Sigmoid colon (tissue), 7 donors: Measurements from ENCODE around the gene NEK4. TPM values are rescaled to one million over a fixed set of nuclear protein-coding genes. Genes with fewer than 3 reads are reported as not detected.
"Not testable (repeated sequence)": the region's sequence is repeated elsewhere in the genome, so short reads cannot be mapped to it uniquely, and the experiment has no call there.

Experiments
- DNase-seq: peaks from one replicate; pipeline ENCODE4 v3.0.0-alpha.2; 2019
- H3K27ac ChIP-seq, 4 donors: fragments of 200-600 bp; sonication (generic); one replicate each; pipeline ENCODE4 v1.5.1; 2016 to 2019; ENCODE audit warnings: mild to moderate bottlenecking in 1 of 4
- H3K27me3 ChIP-seq, 3 donors: fragments of 200-600 bp; sonication (generic); one replicate each; pipeline ENCODE4 v1.5.1; 2019; ENCODE audit warnings: mild to moderate bottlenecking in 1 of 3
- H3K36me3 ChIP-seq, 4 donors: fragments of 200-600 bp; sonication (generic); one replicate each; pipeline ENCODE4 v1.5.1; 2016 to 2019
- H3K4me1 ChIP-seq, 4 donors: fragments of 200-600 bp; sonication (generic); one replicate each; pipeline ENCODE4 v1.5.1; 2017 to 2019
- H3K4me3 ChIP-seq, 4 donors: fragments of 200-600 bp; sonication (generic); one replicate each; pipeline ENCODE4 v1.5.1; 2017 to 2019; ENCODE audit warnings: mild to moderate bottlenecking in 2 of 4, moderate library complexity in 1 of 4
- H3K9me3 ChIP-seq, 4 donors: fragments of 200-600 bp in 3 of 4; sonication (generic) in 3 of 4; one replicate each; pipeline versions ENCODE4 v1.5.1 to v1.6.1; 2013 to 2019
- CTCF ChIP-seq, 4 experiments: fragments of 450-650 bp in 3 of 4; fragments of 200-600 bp in 1 of 4; IDR thresholded peaks; one replicate each; pipeline ENCODE4 v1.5.1; 2016 to 2019; ENCODE audit warnings: antibody characterized with exemption in 4 of 4, mild to moderate bottlenecking in 3 of 4, moderate library complexity in 2 of 4
- EP300 ChIP-seq, 4 donors: sonication (generic); formaldehyde crosslinking; IDR thresholded peaks; one replicate each; pipeline ENCODE4 v1.6.1; 2017; ENCODE audit warnings: antibody characterized with exemption in 4 of 4
- POLR2A ChIP-seq, 2 donors: fragments of 450-650 bp; IDR thresholded peaks; one replicate each; pipeline ENCODE4 v1.6.1; 2016; ENCODE audit warnings: antibody characterized with exemption in 2 of 2, mild to moderate bottlenecking in 2 of 2, moderate library complexity in 2 of 2
- POLR2AphosphoS5 ChIP-seq, 4 donors: sonication (generic); formaldehyde crosslinking; IDR thresholded peaks; one replicate each; pipeline ENCODE4 v1.6.1; 2017; ENCODE audit warnings: antibody characterized with exemption in 4 of 4
- WGBS, 2 donors: extraction: QIAGEN DNeasy Blood & Tissue Kit; methylation state at CpG; one replicate each; pipeline ENCODE4 v1.1.7; 2013; 5-methylcytosine and 5-hydroxymethylcytosine counted together
- intact Hi-C: fragments of 100-400 bp; cut with DNase I; formaldehyde crosslinking; loops from one replicate; pipeline ENCODE4 v1.15.1; 2023
- polyA plus RNA-seq, 3 donors: library from polyadenylated mRNA; stranded (reverse); fragments of 200-250 nt; gene quantifications; one replicate each; pipeline ENCODE4 v1.2.3, GENCODE V29; 2013
- total RNA-seq, 4 donors: library from RNA; depleted of rRNA; stranded (reverse); fragments of >200 nt; gene quantifications; one replicate each; pipeline ENCODE4 v1.1.0, GENCODE V29; 2016
- donor health status: healthy with polysubstance abuse.
- donor health status: Bipolar disorder and iron deficiency.
- donor health status: healthy.

NEK4 gene
- total and polyA plus RNA-seq, 7 donors = 7.4 to 19.4 (median 17.1) TPM

- H3K4me1 ChIP-seq = no peaks in the 10 kb centered on the region
- intact Hi-C loops = no loop called here
Measured at GRCh38 chr3:52739730-52740129, 31.0 kb downstream of the NEK4 start.

DNA sequence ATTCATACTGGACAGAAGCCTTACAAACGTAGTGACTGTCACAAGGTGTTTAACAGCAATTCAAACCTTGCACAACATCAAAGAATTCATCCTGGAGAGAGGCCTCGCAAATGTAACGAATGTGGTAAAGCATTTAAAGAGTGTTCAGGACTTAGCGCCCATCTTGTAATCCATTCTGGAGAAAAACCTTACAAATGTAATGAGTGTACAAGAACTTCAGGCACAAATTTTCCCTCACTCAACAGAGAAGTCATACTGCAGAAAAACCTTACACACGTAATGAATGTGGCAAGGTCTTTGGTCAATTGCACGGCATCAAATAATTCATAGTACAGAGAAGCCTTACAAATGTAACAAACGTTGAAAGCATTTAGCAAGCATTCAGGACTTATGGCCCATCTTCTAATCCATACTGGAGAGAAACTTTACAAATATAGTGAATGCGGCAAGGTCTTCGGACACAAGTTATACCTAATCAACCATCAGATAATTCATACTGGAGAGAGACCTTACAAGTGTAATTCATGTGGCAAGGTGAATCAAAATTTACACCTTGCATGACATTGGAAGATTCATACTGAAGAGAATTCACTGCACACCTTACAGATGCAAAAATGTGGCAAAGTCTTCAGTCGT, 37.4 kb downstream of the NEK4 start:
- Histone ChIP-seq H3K4me3 (no peak overlapping the region), H3K4me1 (no peaks in the 10 kb centered on the region), H3K27me3 (no peaks in the 10 kb centered on the region), H3K27ac (no peak overlapping the region), H3K9me3 (peaks cover 0 to 2% (median 0%) of the 10 kb centered on the region in 4 donors), H3K36me3 (peaks cover 6 to 96% (median 14%) of the 10 kb centered on the region in 4 donors)
- no peak for TF ChIP-seq POLR2AphosphoS5 (IDR thresholded peaks at IDR 0.05)
- TF ChIP-seq CTCF (IDR thresholded peaks at IDR 0.05) = no peak
- TF ChIP-seq POLR2A (IDR thresholded peaks at IDR 0.05) = no peak
- DNase-seq = no peak
- WGBS, 2 donors = 87 to 96% methylated on average over 10 of the region's 10 CpGs
- intact Hi-C loops = no loop called here

More at GRCh38 chr3:52739730-52740129, 31.0 kb downstream of the NEK4 start:
- 34 to 80% methylated on average over 1 of the region's 1 CpG for WGBS, 2 donors
- H3K4me3 ChIP-seq = no peak overlapping the region
- no peaks in the 10 kb centered on the region for H3K9me3 ChIP-seq
- DNase-seq = no peak
- no peak for TF ChIP-seq POLR2A (IDR thresholded peaks at IDR 0.05)
- TF ChIP-seq POLR2AphosphoS5 (IDR thresholded peaks at IDR 0.05) = no peak
- TF ChIP-seq EP300 (IDR thresholded peaks at IDR 0.05) = no peak
- no peak for TF ChIP-seq CTCF (IDR thresholded peaks at IDR 0.05)
- peaks cover 18 to 98% (median 40%) of the 10 kb centered on the region in 4 donors for H3K36me3 ChIP-seq
- no peak overlapping the region for H3K27ac ChIP-seq
- no peaks in the 10 kb centered on the region for H3K27me3 ChIP-seq

DNA sequence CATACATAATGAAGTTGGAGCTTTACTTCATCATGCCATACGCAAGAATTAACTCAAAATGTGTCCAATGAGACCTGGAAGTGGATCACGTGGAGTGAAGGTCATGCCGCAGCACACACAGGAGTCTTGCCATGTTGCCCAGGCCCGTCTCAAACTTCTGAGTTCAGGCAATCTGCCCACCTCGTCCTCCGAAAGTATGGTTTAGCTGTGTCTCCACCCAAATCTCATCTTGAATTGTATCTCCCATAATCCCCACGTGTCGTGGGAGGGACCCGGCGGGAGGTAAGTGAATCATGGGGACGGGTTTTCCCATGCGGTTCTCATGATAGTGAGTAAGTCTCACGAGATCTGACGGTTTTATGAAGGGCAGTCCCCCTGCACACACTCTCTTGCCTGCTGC, 39.1 kb downstream of the NEK4 start:
- DNase-seq = no peak
- Histone ChIP-seq H3K4me3 (no peak overlapping the region), H3K4me1 (no peaks in the 10 kb centered on the region), H3K27me3 (no peaks in the 10 kb centered on the region), H3K27ac (no peak overlapping the region), H3K36me3 (peaks cover 6 to 79% (median 17%) of the 10 kb centered on the region in 4 donors), H3K9me3 (peaks cover 0 to 2% (median 0%) of the 10 kb centered on the region in 4 donors)
- intact Hi-C loops = no loop called here
- WGBS, 2 donors = 83 to 96% methylated on average over 14 of the region's 14 CpGs
- TF ChIP-seq CTCF (IDR thresholded peaks at IDR 0.05) (no peak), POLR2AphosphoS5 (IDR thresholded peaks at IDR 0.05) (no peak), POLR2A (IDR thresholded peaks at IDR 0.05) (no peak), EP300 (IDR thresholded peaks at IDR 0.05) (no peak)

- peaks cover 0 to 2% (median 0%) of the 10 kb centered on the region in 4 donors for H3K9me3 ChIP-seq
- TF ChIP-seq POLR2AphosphoS5 (IDR thresholded peaks at IDR 0.05) (no peak), CTCF (IDR thresholded peaks at IDR 0.05) (no peak), EP300 (IDR thresholded peaks at IDR 0.05) (no peak), POLR2A (IDR thresholded peaks at IDR 0.05) (no peak)
- intact Hi-C loops = no loop called here
- H3K4me1 ChIP-seq = no peaks in the 10 kb centered on the region
- no peak overlapping the region for H3K27ac ChIP-seq
- peaks cover 6 to 71% (median 17%) of the 10 kb centered on the region in 4 donors for H3K36me3 ChIP-seq
- no peak overlapping the region for H3K4me3 ChIP-seq
- no peak for DNase-seq
- H3K27me3 ChIP-seq = no peaks in the 10 kb centered on the region
Measured at GRCh38 chr3:52730681-52731080, 40.1 kb downstream of the NEK4 start.

GRCh38 chr3:52728753-52729152, 42.0 kb downstream of the NEK4 start:
- peaks cover 6 to 53% (median 16%) of the 10 kb centered on the region in 4 donors for H3K36me3 ChIP-seq
- H3K9me3 ChIP-seq, H3K4me1 ChIP-seq, H3K4me3 ChIP-seq, H3K27me3 ChIP-seq, DNase-seq, H3K27ac ChIP-seq, intact Hi-C loops: not testable (repeated sequence)
- 17 to 83% methylated on average over 3 of the region's 3 CpGs for WGBS, 2 donors
